Ovary (tissue), 9 donors: ENCODE data around the gene TRAPPC2L. TPM values are rescaled to one million over a fixed set of nuclear protein-coding genes. Genes with fewer than 3 reads are reported as not detected.

Experiments used
- DNase-seq, 5 donors: peaks; one replicate each; pipeline ENCODE4 v3.0.0-alpha.2; 2019 to 2020
- H3K27ac ChIP-seq, 2 donors: fragments of 200-600 bp; one replicate each; pipeline versions ENCODE4 v1.5.1 to v1.8.0; 2019 to 2022
- H3K27me3 ChIP-seq: fragments of 200-600 bp; one replicate; pipeline ENCODE4 v1.8.0; 2022
- H3K36me3 ChIP-seq: fragments of 200-600 bp; sonication (generic); one replicate; pipeline ENCODE4 v1.5.1; 2019
- H3K4me1 ChIP-seq: one replicate; pipeline ENCODE4 v1.8.1; 2013; ENCODE audit warnings: mild to moderate bottlenecking, moderate library complexity; ENCODE audit not compliant: insufficient read depth
- H3K4me3 ChIP-seq: fragments of 200-600 bp; sonication (generic); one replicate; pipeline ENCODE4 v1.5.1; 2017
- H3K9me3 ChIP-seq, 2 donors: fragments of 200-600 bp in 1 of 2; sonication (generic) in 1 of 2; one replicate each; pipeline versions ENCODE4 v1.5.1 to v1.8.1; 2013 to 2019; ENCODE audit warnings: mild to moderate bottlenecking in 1 of 2, moderate library complexity in 1 of 2
- EP300 ChIP-seq: sonication (generic); formaldehyde crosslinking; IDR thresholded peaks from one replicate; pipeline ENCODE4 v1.6.1; 2017; ENCODE audit warnings: antibody characterized with exemption
- POLR2A ChIP-seq: fragments of 450-650 bp; IDR thresholded peaks from one replicate; pipeline ENCODE4 v1.6.1; 2017; ENCODE audit warnings: antibody characterized with exemption, mild to moderate bottlenecking, moderate library complexity
- WGBS, 3 donors: extraction: QIAGEN DNeasy Blood & Tissue Kit in 1 of 3; methylation state at CpG; one replicate each; pipeline versions ENCODE4 v1.1.5 to v1.1.7; 2013 to 2017; 5-methylcytosine and 5-hydroxymethylcytosine counted together
- intact Hi-C, 4 donors: fragments of 100-400 bp; cut with DNase I; formaldehyde crosslinking; loops; one replicate each; pipeline versions ENCODE4 v1.11.0 to v1.15.1; 2022 to 2023
- polyA plus RNA-seq, 2 donors: library from polyadenylated mRNA; stranded (reverse); fragments of 200-250 nt in 1 of 2; fragments of 350-450 nt in 1 of 2; fragmentation: Illumina TruSeq in 1 of 2; extraction: RNeasy Lipid Tissue Mini Kit (QIAGEN cat#74804) in 1 of 2; gene quantifications; one replicate each; pipeline ENCODE4 v1.2.3, GENCODE V29; 2013 to 2014
- total RNA-seq, 7 donors: library from RNA; depleted of rRNA in 2 of 7; stranded (reverse); fragments of >200 nt in 2 of 7; fragmentation: NEBNext Ultra II Directional in 3 of 7; extraction: Animal tissue kit (Norgen Biotek cat#: 25700) in 3 of 7; gene quantifications; one replicate each; pipeline versions ENCODE4 v1.1.0 to v1.2.4, GENCODE V29; 2016 to 2023
- TF ChIP-seq, protein P1 (sequence below), 3 donors: fragments of 450-650 bp in 2 of 3; fragments of 200-600 bp in 1 of 3; IDR thresholded peaks; one replicate each; pipeline versions ENCODE4 v1.5.1 to v1.8.0; 2016 to 2022; ENCODE audit warnings: antibody characterized with exemption in 3 of 3, mild to moderate bottlenecking in 1 of 3
- donor health status: DM: no; HTN: no; CAD: no; lungs with moderate emphysema.
- donor health status: DM: no; HTN: no; CAD: no.
- donor health status: Bipolar disorder and iron deficiency.
- donor health status: DM: yes; HTN: yes; CAD: no.
- donor health status: DM: no; HTN: no; CAD: no.
- donor health status: DM: yes; HTN: yes; CAD: no.

TRAPPC2L gene
- total and polyA plus RNA-seq, 9 donors: 37.2 to 101 (median 58.6) TPM

DNA sequence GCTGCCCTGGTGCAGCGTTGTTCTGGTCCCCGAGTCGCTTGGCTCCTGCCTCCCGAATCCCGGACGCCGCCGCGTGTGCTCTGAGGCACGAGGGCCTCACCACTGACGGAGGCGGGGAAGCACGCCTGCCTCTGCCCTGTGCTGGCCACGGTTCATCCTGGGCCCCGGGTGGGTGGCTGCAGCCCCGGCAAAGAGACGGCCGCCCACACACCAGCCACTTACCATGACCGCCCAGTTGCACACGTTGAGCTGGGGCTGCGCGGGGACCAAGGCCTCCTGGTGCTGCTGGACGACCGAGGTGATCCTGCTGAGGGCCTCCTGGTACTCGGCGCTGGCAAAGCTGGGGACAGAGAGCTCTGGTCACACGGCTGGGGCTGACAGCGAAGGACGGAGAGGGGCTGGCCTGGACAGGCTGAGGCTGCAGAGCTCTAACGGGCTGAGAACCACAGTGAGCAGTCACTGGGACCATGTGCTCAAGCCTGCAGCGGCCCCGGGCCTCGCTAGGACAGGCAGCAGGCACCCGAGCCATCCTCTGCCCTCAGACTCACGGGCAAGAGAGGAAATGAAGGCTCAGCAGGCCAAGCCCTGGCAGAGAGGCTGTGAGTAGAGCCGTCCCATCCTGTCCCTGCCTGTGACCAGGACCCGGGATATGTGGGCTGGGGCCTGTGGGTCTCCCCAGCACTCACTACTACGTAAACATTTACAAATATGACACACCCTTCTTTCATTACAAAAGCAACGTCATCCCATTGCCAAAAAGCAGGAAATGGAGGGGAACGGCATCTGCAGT is 38.9 kb upstream of the TRAPPC2L start:
- no peaks in the 10 kb centered on the region for H3K9me3 ChIP-seq
- H3K27me3 ChIP-seq: no peaks in the 10 kb centered on the region
- intact Hi-C loops: loop anchor here in 1 of 4 donors (5.0 kb wide), 1 partner anchor 39 kb away; the partner anchor contains the start of genes GALNS and TRAPPC2L
- H3K36me3 ChIP-seq: no peaks in the 10 kb centered on the region
- no peak for DNase-seq
- TF ChIP-seq EP300 (no peak), POLR2A (no peak)
- TF ChIP-seq, protein P1, sequence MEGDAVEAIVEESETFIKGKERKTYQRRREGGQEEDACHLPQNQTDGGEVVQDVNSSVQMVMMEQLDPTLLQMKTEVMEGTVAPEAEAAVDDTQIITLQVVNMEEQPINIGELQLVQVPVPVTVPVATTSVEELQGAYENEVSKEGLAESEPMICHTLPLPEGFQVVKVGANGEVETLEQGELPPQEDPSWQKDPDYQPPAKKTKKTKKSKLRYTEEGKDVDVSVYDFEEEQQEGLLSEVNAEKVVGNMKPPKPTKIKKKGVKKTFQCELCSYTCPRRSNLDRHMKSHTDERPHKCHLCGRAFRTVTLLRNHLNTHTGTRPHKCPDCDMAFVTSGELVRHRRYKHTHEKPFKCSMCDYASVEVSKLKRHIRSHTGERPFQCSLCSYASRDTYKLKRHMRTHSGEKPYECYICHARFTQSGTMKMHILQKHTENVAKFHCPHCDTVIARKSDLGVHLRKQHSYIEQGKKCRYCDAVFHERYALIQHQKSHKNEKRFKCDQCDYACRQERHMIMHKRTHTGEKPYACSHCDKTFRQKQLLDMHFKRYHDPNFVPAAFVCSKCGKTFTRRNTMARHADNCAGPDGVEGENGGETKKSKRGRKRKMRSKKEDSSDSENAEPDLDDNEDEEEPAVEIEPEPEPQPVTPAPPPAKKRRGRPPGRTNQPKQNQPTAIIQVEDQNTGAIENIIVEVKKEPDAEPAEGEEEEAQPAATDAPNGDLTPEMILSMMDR (IDR thresholded peaks at IDR 0.05): no peak
- H3K4me3 ChIP-seq: no peak overlapping the region
- WGBS, 3 donors: 80 to 85% (median 85%) methylated on average over 27 to 40 of the region's 40 CpGs
- H3K4me1 ChIP-seq: no peaks in the 10 kb centered on the region
- no peak overlapping the region for H3K27ac ChIP-seq

DNA sequence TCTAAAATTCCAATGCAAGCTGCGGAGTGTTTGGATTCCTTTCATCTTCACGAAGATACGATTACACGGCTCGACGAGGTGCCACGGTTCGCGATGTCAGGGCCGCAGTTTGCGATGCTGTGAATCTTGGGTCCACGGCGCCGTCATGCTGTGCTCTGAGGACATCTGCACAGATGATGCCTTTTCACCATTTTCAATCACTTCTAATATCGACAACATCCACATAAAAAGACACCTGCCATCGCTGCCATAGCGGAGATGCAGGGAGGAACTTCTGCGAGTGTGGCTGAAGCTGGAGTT is 38.4 kb upstream of the TRAPPC2L start:
- H3K4me1 ChIP-seq: no peaks in the 10 kb centered on the region
- intact Hi-C loops: loop anchor here in 1 of 4 donors (5.0 kb wide), 1 partner anchor 39 kb away; the partner anchor contains the start of genes GALNS and TRAPPC2L
- no peak for DNase-seq
- no peaks in the 10 kb centered on the region for H3K27me3 ChIP-seq
- TF ChIP-seq EP300 (no peak), POLR2A (no peak)
- TF ChIP-seq, protein P1 (IDR thresholded peaks at IDR 0.05): no peak
- H3K36me3 ChIP-seq: no peaks in the 10 kb centered on the region
- WGBS, 3 donors: 74 to 87% (median 78%) methylated on average over 18 of the region's 18 CpGs
- no peak overlapping the region for H3K27ac ChIP-seq
- no peaks in the 10 kb centered on the region for H3K9me3 ChIP-seq
- no peak overlapping the region for H3K4me3 ChIP-seq

GRCh38 chr16:88819126-88819525 is 37.8 kb upstream of the TRAPPC2L start:
- WGBS, 3 donors: 81% methylated on average over 16 of the region's 16 CpGs

GRCh38 chr16:88820385-88821025 is 36.4 kb upstream of the TRAPPC2L start:
- H3K4me1 ChIP-seq: no peaks in the 10 kb centered on the region
- DNase-seq: no peak
- H3K27ac ChIP-seq: no peak overlapping the region
- no peaks in the 10 kb centered on the region for H3K9me3 ChIP-seq
- no peaks in the 10 kb centered on the region for H3K36me3 ChIP-seq
- H3K4me3 ChIP-seq: no peak overlapping the region
- intact Hi-C loops: no loop called here
- TF ChIP-seq, protein P1 (IDR thresholded peaks at IDR 0.05): no peak
- TF ChIP-seq EP300 (no peak), POLR2A (no peak)
- 72 to 83% (median 76%) methylated on average over 19 to 20 of the region's 20 CpGs for WGBS, 3 donors
- H3K27me3 ChIP-seq: no peaks in the 10 kb centered on the region

More at GRCh38 chr16:88819126-88819525, 37.8 kb upstream of the TRAPPC2L start:
- Histone ChIP-seq H3K4me3 (no peak overlapping the region), H3K36me3 (no peaks in the 10 kb centered on the region), H3K27ac (no peak overlapping the region), H3K9me3 (no peaks in the 10 kb centered on the region), H3K27me3 (no peaks in the 10 kb centered on the region), H3K4me1 (no peaks in the 10 kb centered on the region)
- intact Hi-C loops: loop anchor here in 1 of 4 donors (5.0 kb wide), 1 partner anchor 38 kb away; the partner anchor contains the start of genes GALNS and TRAPPC2L
- no peak for DNase-seq
- no peak for TF ChIP-seq POLR2A
- no peak for TF ChIP-seq EP300
- TF ChIP-seq, protein P1 (IDR thresholded peaks at IDR 0.05): no peak
